Left ventricle myocardium inferior (tissue), 1 donor: ENCODE measurements around the gene ERMAP. TPM values are rescaled to one million over a fixed set of nuclear protein-coding genes. Genes with fewer than 3 reads are reported as not detected.

Source experiments
- DNase-seq: peaks from one replicate; pipeline ENCODE4 v3.0.0-alpha.2; 2020
- H3K27ac ChIP-seq: fragments of 200-600 bp; replicated peaks from 2 replicates; pipeline ENCODE4 v1.8.0; 2021
- H3K27me3 ChIP-seq: fragments of 200-600 bp; 2 replicates; pipeline ENCODE4 v1.8.0; 2021; ENCODE audit warnings: low read depth
- H3K36me3 ChIP-seq: fragments of 200-600 bp; 2 replicates; pipeline ENCODE4 v1.8.0; 2021
- H3K4me1 ChIP-seq: fragments of 200-600 bp; 2 replicates; pipeline ENCODE4 v1.8.0; 2021
- H3K4me3 ChIP-seq: fragments of 200-600 bp; 2 replicates; pipeline ENCODE4 v1.8.0; 2021; ENCODE audit warnings: mild to moderate bottlenecking, moderate library complexity
- H3K9me3 ChIP-seq: fragments of 200-600 bp; replicated peaks from 2 replicates; pipeline ENCODE4 v1.8.0; 2021
- CTCF ChIP-seq: fragments of 200-600 bp; IDR thresholded peaks from 2 replicates; pipeline ENCODE4 v1.8.0; 2021; ENCODE audit warnings: antibody characterized with exemption, mild to moderate bottlenecking, borderline replicate concordance
- intact Hi-C: fragments of 100-400 bp; cut with micrococcal nuclease; formaldehyde crosslinking; loops from one replicate; pipeline ENCODE4 v1.11.0; 2022
- total RNA-seq: library from RNA; stranded (reverse); fragmentation: NEBNext Ultra II Directional; extraction: Animal tissue kit (Norgen Biotek cat#: 25700); gene quantifications from one replicate; pipeline ENCODE4 v1.2.1, GENCODE V29; 2021
- donor health status: DM: no; HTN: yes; CAD: no; lungs with severe emphysema.

The ERMAP gene
- total RNA-seq, 1 donor from 2014 or later, result 4.7 TPM

GRCh38 chr1:42835422-42835821, 18.5 kb downstream of the ERMAP start:
- no peak for TF ChIP-seq CTCF
- no peaks in the 10 kb centered on the region for H3K27me3 ChIP-seq
- intact Hi-C loops, result no loop called here
- H3K9me3 ChIP-seq, result no peaks in the 10 kb centered on the region
- no peaks in the 10 kb centered on the region for H3K4me1 ChIP-seq
- no peak overlapping the region for H3K4me3 ChIP-seq
- DNase-seq, result no peak
- H3K27ac ChIP-seq, result no peak overlapping the region
- peaks cover 14% of the 10 kb centered on the region for H3K36me3 ChIP-seq

GRCh38 chr1:42837709-42838108, 20.8 kb downstream of the ERMAP start:
- intact Hi-C loops, result no loop called here
- H3K27me3 ChIP-seq, result no peaks in the 10 kb centered on the region
- no peaks in the 10 kb centered on the region for H3K9me3 ChIP-seq
- peaks cover 6% of the 10 kb centered on the region for H3K4me1 ChIP-seq
- H3K4me3 ChIP-seq, result no peak overlapping the region
- DNase-seq, result no peak
- H3K36me3 ChIP-seq, result peaks cover 11% of the 10 kb centered on the region
- no peak overlapping the region for H3K27ac ChIP-seq
- TF ChIP-seq CTCF, result no peak

- intact Hi-C loops, result no loop called here
- Histone ChIP-seq H3K36me3 (peaks cover 15% of the 10 kb centered on the region), H3K27ac (no peak overlapping the region), H3K4me3 (no peak overlapping the region), H3K27me3 (no peaks in the 10 kb centered on the region), H3K4me1 (peaks cover 6% of the 10 kb centered on the region), H3K9me3 (no peaks in the 10 kb centered on the region)
- no peak for DNase-seq
- no peak for TF ChIP-seq CTCF
These were observed 21.7 kb downstream of the ERMAP start for GRCh38 chr1:42838482-42839190.

- peaks cover 8% of the 10 kb centered on the region for H3K36me3 ChIP-seq
- intact Hi-C loops, result no loop called here
These were observed 24.1 kb downstream of the ERMAP start for GRCh38 chr1:42841010-42841409.

GRCh38 chr1:42841440-42842147, 24.7 kb downstream of the ERMAP start:
- intact Hi-C loops, result no loop called here
- H3K4me1 ChIP-seq, result peaks cover 19% of the 10 kb centered on the region
- no peak overlapping the region for H3K27ac ChIP-seq
- no peaks in the 10 kb centered on the region for H3K27me3 ChIP-seq
- no peak for DNase-seq
- no peaks in the 10 kb centered on the region for H3K9me3 ChIP-seq
- H3K36me3 ChIP-seq, result peaks cover 8% of the 10 kb centered on the region
- no peak overlapping the region for H3K4me3 ChIP-seq
- TF ChIP-seq CTCF, result no peak

More at GRCh38 chr1:42841010-42841409, 24.1 kb downstream of the ERMAP start:
- H3K4me3 ChIP-seq, result no peak overlapping the region
- TF ChIP-seq CTCF, result no peak
- H3K9me3 ChIP-seq, result no peaks in the 10 kb centered on the region
- DNase-seq, result no peak
- no peak overlapping the region for H3K27ac ChIP-seq
- H3K27me3 ChIP-seq, result no peaks in the 10 kb centered on the region
- H3K4me1 ChIP-seq, result peaks cover 15% of the 10 kb centered on the region
